ENCODE results near the gene FLYWCH1.

DNA sequence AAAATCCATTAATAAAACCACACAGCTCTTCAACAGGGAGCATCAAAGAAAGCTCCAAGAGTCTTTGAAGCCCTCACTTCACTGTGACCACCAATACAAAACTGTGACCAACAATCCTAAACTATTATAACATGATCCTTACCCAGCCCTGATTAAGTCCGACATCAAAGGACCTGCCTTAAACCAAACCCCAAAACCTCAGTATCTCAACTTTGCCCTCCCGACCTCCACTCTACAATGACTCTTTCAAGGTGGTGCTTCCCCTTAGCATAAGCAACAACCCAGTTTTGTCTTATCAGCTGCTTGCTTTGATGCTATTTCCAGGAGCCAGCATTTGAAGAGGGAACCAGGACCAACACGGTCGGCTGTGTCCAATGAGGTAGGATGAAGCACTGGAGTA lies 45.3 kb upstream of the FLYWCH1 start:
- no peak for TF ChIP-seq POLR2A (IDR thresholded peaks at IDR 0.05; ENCODE audit: low read depth, low read length)
- TF ChIP-seq POLR2AphosphoS5 (IDR thresholded peaks at IDR 0.05; ENCODE audit: low read depth, low read length) = no peak

Measured in GM12892 (cell line).